ENCODE measurements around the gene NOP9. TPM values are rescaled to one million over a fixed set of nuclear protein-coding genes. Genes with fewer than 3 reads are reported as not detected.

Gene NOP9
- total and polyA plus RNA-seq, 9 of the 15 experiments (the other 6 are each of a cell fraction or from before 2014, with no cell fraction given): 1.0 to 27.9 (median 15.1) TPM

DNA sequence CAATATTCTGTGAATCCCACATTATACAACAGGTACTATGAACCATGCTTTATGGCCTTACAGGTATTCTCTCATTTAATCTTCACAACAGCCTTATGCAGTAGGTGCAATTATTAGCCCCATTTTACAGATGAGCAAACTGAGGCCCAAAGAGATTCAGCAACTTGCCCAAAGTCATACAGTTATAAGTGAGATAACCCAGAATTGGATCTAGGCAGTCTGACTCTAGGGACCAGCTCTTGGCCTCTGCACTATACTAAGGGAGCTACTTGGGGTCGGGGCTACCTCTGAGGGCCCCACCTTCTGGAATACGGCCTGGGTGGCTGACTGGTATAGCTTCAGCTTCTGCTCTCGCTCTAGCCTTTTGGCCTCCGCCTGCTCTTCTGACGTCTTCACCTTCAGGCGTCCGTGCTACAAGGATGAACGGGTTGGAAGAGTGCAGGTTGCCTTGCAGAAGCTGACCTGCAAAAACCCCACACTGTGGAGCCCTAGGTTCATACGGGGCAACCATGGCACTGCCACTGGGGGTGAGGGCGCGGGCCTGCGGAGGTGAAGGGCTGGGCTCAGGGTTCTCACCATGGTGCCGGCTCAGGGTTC is 29.0 kb upstream of the NOP9 start:
- BruUV-seq (replicated peaks): no TSS peak
- ChIA-PET POLR2A (interaction anchor here (0.6 to 2.1 kb wide), 7 partner anchors 9 to 166 kb away, joined by 3 to 11 read pairs (median 4); partner anchors contain the start of genes CIDEB, FITM1 and TINF2), CTCF (ENCODE audit: low intra/inter-chr PET ratio) (interaction anchor here (0.6 to 1.0 kb wide), 2 partner anchors 27 to 28 kb away, joined by 3 to 6 read pairs; partner anchors contain the start of gene TINF2)
- peak overlapping the region; percentile 92 for H3K4me2 ChIP-seq (ENCODE audit: insufficient read depth, low read length)
- peaks cover 9% of the 10 kb centered on the region; the same call in 1 of the 3 replicates for H3K79me2 ChIP-seq (ENCODE audit: control insufficient read depth, insufficient read depth, low read length)
- H3K9ac ChIP-seq (ENCODE audit: insufficient read depth in 1 of 2, low read depth in 2 of 2, low read length in 2 of 2): peak overlapping the region; percentile 95 to 99
- DNase-seq (ENCODE audit: extremely low read depth in 1 of 4, low spot score in 3 of 4) (peak in 1 of 4 experiments; percentile 22), ATAC-seq (peak; percentile 8), FAIRE-seq (no peak)
- H3K36me3 ChIP-seq (ENCODE audit: control insufficient read depth, insufficient read depth, low read length): no peaks in the 10 kb centered on the region; the same call in 2 of the 3 replicates
- in situ Hi-C loops (cut with MboI) (no loop called here), intact Hi-C loops (cut with micrococcal nuclease) (loop anchor here (2.0 kb wide), 1 partner anchor 28 kb away; the partner anchor contains the start of gene TINF2)
- no peaks in the 10 kb centered on the region; the same call in 1 of the 2 replicates for H4K20me1 ChIP-seq (replicated peaks; ENCODE audit: control insufficient read depth, insufficient read depth, low read length)
- H3K4me1 ChIP-seq (replicated peaks in 1 of 2; ENCODE audit: control insufficient read depth in 2 of 2, insufficient read depth in 2 of 2, low read length in 2 of 2): peaks cover 25 to 26% of the 10 kb centered on the region in 2 experiments; a peak in 4 of 5 replicates
- H3K9me1 ChIP-seq (ENCODE audit: control insufficient read depth, insufficient read depth, low read length): peaks cover 2% of the 10 kb centered on the region
- no peaks in the 10 kb centered on the region for H3K9me3 ChIP-seq (replicated peaks; ENCODE audit: control insufficient read depth, insufficient read depth, low read depth, low read length)
- no peaks in the 10 kb centered on the region for H3K27me3 ChIP-seq (ENCODE audit: control insufficient read depth in 2 of 2, insufficient read depth in 2 of 2, low read length in 2 of 2)
- peak overlapping the region; percentile 95 for H2AFZ ChIP-seq (ENCODE audit: low read depth, low read length)
- WGBS (ENCODE audit: insufficient coverage, low coverage, missing lambda C conversion rate): 9% methylated on average over 13 of the region's 13 CpGs
- H3K4me3 ChIP-seq: peak overlapping the region; percentile 94
- peak overlapping the region; percentile 99 for H3K27ac ChIP-seq (ENCODE audit: extremely low read depth, low read depth, low read length)
- no peak for TF ChIP-seq TAL1 (IDR thresholded peaks at IDR 0.05)
- peak; percentile 92 for TF ChIP-seq ADNP (tag; IDR thresholded peaks at IDR 0.05)
- no peak for TF ChIP-seq ERF (CRISPR knock-in tag; IDR thresholded peaks at IDR 0.05)
- peak; percentile 27 for TF ChIP-seq PHF20 (IDR thresholded peaks at IDR 0.05; ENCODE audit: partially characterized antibody)
- peak; percentile 80 to 90 for TF ChIP-seq KDM1A (IDR thresholded peaks at IDR 0.05)
- 0 out of 3 replicates have a peak, but pooled peaks of 1 of the 2 experiments have one; percentile 56 for TF ChIP-seq CBX3 (IDR thresholded peaks at IDR 0.05; ENCODE audit: borderline replicate concordance in 1 of 2, low read length in 2 of 2)
- TF ChIP-seq MEF2A (IDR thresholded peaks at IDR 0.05; ENCODE audit: control insufficient read depth, low read depth, low read length): no peak
- no peak for TF ChIP-seq IFI16 (CRISPR knock-in tag; IDR thresholded peaks at IDR 0.05)
- peak; percentile 91 for TF ChIP-seq SMARCA5 (IDR thresholded peaks at IDR 0.05)
- TF ChIP-seq NCOA2 (IDR thresholded peaks at IDR 0.05; ENCODE audit: partially characterized antibody in 2 of 2): no peak
- TF ChIP-seq, protein P1, sequence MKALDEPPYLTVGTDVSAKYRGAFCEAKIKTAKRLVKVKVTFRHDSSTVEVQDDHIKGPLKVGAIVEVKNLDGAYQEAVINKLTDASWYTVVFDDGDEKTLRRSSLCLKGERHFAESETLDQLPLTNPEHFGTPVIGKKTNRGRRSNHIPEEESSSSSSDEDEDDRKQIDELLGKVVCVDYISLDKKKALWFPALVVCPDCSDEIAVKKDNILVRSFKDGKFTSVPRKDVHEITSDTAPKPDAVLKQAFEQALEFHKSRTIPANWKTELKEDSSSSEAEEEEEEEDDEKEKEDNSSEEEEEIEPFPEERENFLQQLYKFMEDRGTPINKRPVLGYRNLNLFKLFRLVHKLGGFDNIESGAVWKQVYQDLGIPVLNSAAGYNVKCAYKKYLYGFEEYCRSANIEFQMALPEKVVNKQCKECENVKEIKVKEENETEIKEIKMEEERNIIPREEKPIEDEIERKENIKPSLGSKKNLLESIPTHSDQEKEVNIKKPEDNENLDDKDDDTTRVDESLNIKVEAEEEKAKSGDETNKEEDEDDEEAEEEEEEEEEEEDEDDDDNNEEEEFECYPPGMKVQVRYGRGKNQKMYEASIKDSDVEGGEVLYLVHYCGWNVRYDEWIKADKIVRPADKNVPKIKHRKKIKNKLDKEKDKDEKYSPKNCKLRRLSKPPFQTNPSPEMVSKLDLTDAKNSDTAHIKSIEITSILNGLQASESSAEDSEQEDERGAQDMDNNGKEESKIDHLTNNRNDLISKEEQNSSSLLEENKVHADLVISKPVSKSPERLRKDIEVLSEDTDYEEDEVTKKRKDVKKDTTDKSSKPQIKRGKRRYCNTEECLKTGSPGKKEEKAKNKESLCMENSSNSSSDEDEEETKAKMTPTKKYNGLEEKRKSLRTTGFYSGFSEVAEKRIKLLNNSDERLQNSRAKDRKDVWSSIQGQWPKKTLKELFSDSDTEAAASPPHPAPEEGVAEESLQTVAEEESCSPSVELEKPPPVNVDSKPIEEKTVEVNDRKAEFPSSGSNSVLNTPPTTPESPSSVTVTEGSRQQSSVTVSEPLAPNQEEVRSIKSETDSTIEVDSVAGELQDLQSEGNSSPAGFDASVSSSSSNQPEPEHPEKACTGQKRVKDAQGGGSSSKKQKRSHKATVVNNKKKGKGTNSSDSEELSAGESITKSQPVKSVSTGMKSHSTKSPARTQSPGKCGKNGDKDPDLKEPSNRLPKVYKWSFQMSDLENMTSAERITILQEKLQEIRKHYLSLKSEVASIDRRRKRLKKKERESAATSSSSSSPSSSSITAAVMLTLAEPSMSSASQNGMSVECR (CRISPR knock-in tag; IDR thresholded peaks at IDR 0.05): peak; percentile 14; the same call in 1 of the 2 replicates
- TF ChIP-seq RBBP5 (IDR thresholded peaks at IDR 0.05; ENCODE audit: borderline replicate concordance, insufficient read depth, low read length, poor library complexity, severe bottlenecking): no peak
- peak; percentile 96 for TF ChIP-seq BCOR (IDR thresholded peaks at IDR 0.05)
- peak; percentile 86 for TF ChIP-seq HDAC2 (IDR thresholded peaks at IDR 0.05)
- TF ChIP-seq SIRT6 (IDR thresholded peaks at IDR 0.05; ENCODE audit: low read depth, low read length): no peak
